ENCODE measurements around the gene PIPOX. TPM values are rescaled to one million over a fixed set of nuclear protein-coding genes. Genes with fewer than 3 reads are reported as not detected.

The PIPOX gene
- total and polyA plus RNA-seq, 4 donors = 1.6 to 2.4 (median 2.0) TPM

DNA sequence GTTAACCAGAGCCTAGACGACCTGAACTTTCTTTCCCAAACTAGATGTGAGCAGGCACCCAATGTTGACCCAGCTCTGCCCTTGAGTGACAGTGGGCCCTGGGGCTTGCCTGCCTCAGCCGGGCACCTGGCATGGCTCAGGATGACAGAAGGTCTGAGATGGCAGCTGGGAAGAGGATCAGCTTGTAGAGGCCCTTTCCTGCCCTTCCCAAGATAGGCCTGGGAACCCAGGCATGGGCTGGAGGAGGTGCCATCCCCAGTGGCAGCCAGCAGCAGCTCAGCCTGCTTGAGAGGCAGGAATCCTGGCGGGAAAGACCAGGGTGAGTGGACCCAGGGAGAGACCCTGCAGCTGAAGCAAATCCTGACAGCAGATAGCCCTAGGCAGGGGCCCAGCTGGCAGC, 59.1 kb downstream of the PIPOX start:
- Histone ChIP-seq H3K36me3 (ENCODE audit: control insufficient read depth in 1 of 2, insufficient read depth in 2 of 2, low read length in 1 of 2) (peaks cover 0 to 17% of the 10 kb centered on the region in 2 donors), H3K27ac (ENCODE audit: low read depth in 1 of 2, low read length in 2 of 2) (no peak overlapping the region), H3K4me3 (ENCODE audit: low read length in 2 of 2) (no peak overlapping the region), H3K9me3 (ENCODE audit: control insufficient read depth, low read length) (no peaks in the 10 kb centered on the region), H3K4me1 (ENCODE audit: control insufficient read depth in 1 of 2, insufficient read depth in 2 of 2, low read length in 2 of 2) (no peaks in the 10 kb centered on the region), H3K27me3 (ENCODE audit: control insufficient read depth in 1 of 2, insufficient read depth in 2 of 2, low read length in 1 of 2) (no peaks in the 10 kb centered on the region)
- 80 to 82% methylated on average over 3 of the region's 3 CpGs for WGBS, 2 donors
- no peak for ATAC-seq (ENCODE audit: low FRiP score)
- intact Hi-C loops (cut with DNase I) = no loop called here
- no peak for DNase-seq

DNA sequence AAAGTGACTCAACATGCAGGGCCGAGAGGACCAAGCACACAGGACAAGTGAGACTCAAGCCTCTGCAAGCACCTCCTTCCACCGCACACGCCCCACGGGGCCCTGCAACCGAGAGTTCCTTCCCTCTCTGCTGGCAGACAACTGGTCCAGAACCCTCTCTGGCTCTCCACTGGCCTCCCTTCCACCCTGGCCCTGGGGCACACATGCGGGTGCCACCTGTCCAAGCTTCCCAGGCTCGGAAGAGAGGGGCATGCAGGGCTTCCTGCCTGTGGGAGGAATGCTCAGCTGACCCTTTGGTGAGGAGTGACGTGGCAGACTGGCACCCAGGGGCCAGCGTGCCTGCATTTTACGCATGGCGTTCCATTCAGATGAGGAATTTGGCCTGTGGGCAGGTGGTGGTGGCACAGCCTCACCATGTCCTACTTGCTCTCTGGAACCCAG, 59.8 kb downstream of the PIPOX start:
- Histone ChIP-seq H3K27ac (ENCODE audit: low read depth in 1 of 2, low read length in 2 of 2) (no peak overlapping the region), H3K9me3 (ENCODE audit: control insufficient read depth, low read length) (no peaks in the 10 kb centered on the region), H3K4me1 (ENCODE audit: control insufficient read depth in 1 of 2, insufficient read depth in 2 of 2, low read length in 2 of 2) (no peaks in the 10 kb centered on the region), H3K27me3 (ENCODE audit: control insufficient read depth in 1 of 2, insufficient read depth in 2 of 2, low read length in 1 of 2) (no peaks in the 10 kb centered on the region), H3K4me3 (ENCODE audit: low read length in 2 of 2) (no peak overlapping the region), H3K36me3 (ENCODE audit: control insufficient read depth in 1 of 2, insufficient read depth in 2 of 2, low read length in 1 of 2) (peaks cover 0 to 15% of the 10 kb centered on the region in 2 donors)
- intact Hi-C loops (cut with DNase I) = no loop called here
- ATAC-seq (ENCODE audit: low FRiP score) = no peak
- no peak for DNase-seq
- WGBS, 2 donors = 82 to 83% methylated on average over 11 of the region's 11 CpGs

DNA sequence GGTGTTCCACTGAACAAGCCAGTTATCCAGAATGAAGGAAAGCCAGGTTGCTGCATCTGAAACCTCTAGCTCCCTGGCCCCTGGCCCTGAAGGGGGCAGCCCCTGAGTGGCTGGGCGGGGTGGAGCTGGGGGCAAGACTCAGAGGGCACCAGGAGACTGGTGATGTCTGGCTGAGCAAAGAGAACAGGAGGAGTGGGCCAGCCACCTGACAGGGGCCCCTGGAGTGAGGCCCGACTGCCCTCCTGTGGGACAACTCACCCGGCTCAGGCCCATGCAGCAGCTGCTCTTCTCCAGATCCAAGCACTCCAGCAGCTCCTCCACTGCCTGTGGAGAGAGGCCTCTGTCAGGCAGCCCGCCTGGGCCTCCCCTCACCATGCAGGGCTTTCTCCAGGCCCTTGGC, 60.4 kb downstream of the PIPOX start:
- ATAC-seq (ENCODE audit: low FRiP score) (no peak), DNase-seq (no peak)
- H3K27ac ChIP-seq (ENCODE audit: low read depth in 1 of 2, low read length in 2 of 2) = no peak overlapping the region
- H3K9me3 ChIP-seq (ENCODE audit: control insufficient read depth, low read length) = no peaks in the 10 kb centered on the region
- H3K27me3 ChIP-seq (ENCODE audit: control insufficient read depth in 1 of 2, insufficient read depth in 2 of 2, low read length in 1 of 2) = no peaks in the 10 kb centered on the region
- no peaks in the 10 kb centered on the region for H3K4me1 ChIP-seq (ENCODE audit: control insufficient read depth in 1 of 2, insufficient read depth in 2 of 2, low read length in 2 of 2)
- peaks cover 0 to 10% of the 10 kb centered on the region in 2 donors for H3K36me3 ChIP-seq (ENCODE audit: control insufficient read depth in 1 of 2, insufficient read depth in 2 of 2, low read length in 1 of 2)
- H3K4me3 ChIP-seq (ENCODE audit: low read length in 2 of 2) = no peak overlapping the region
- 92 to 94% methylated on average over 4 of the region's 4 CpGs for WGBS, 2 donors
- intact Hi-C loops (cut with DNase I) = no loop called here

Other genes starting within 250 kb of the PIPOX start
- gene FAM222B, start 200.4 kb upstream of the PIPOX start, total RNA-seq = 10 to 100 TPM; 18.4 to 18.7 TPM
- gene FAM222B, start 200.4 kb upstream of the PIPOX start, polyA plus RNA-seq = 1 to 10 TPM; 3.6 to 4.6 TPM
- gene ERAL1, start 188.1 kb upstream of the PIPOX start, total RNA-seq = 10 to 100 TPM; 17.1 to 20.0 TPM
- 10 to 100 TPM; 16.7 to 21.5 TPM for gene ERAL1, start 188.1 kb upstream of the PIPOX start, polyA plus RNA-seq
- 100 to 1,000 TPM in 1 of 2 donors, 10 to 100 TPM in 1; 99.1 to 108 TPM for gene FLOT2, start 145.4 kb upstream of the PIPOX start, total RNA-seq
- gene FLOT2, start 145.4 kb upstream of the PIPOX start, polyA plus RNA-seq = 10 to 100 TPM; 51.8 to 58.3 TPM
- 1 to 10 TPM; 4.3 to 6.1 TPM for gene DHRS13, start 140.1 kb upstream of the PIPOX start, total RNA-seq
- 1 to 10 TPM in 1 of 2 donors, under 1 TPM in 1; 0.75 to 2.7 TPM for gene DHRS13, start 140.1 kb upstream of the PIPOX start, polyA plus RNA-seq
- gene PHF12, start 91.6 kb upstream of the PIPOX start, total RNA-seq = 10 to 100 TPM; 30.5 to 47.0 TPM
- gene PHF12, start 91.6 kb upstream of the PIPOX start, polyA plus RNA-seq = 10 to 100 TPM; 10.1 to 29.4 TPM
- gene SEZ6, start 37.1 kb upstream of the PIPOX start, total RNA-seq = not detected
- not detected for gene SEZ6, start 37.1 kb upstream of the PIPOX start, polyA plus RNA-seq
- 100 to 1,000 TPM; 102 to 116 TPM for gene MYO18A, start 137.3 kb downstream of the PIPOX start, total RNA-seq
- 100 to 1,000 TPM in 1 of 2 donors, 10 to 100 TPM in 1; 17.4 to 107 TPM for gene MYO18A, start 137.3 kb downstream of the PIPOX start, polyA plus RNA-seq
- gene CRYBA1, start 203.7 kb downstream of the PIPOX start, total RNA-seq = not detected
- not detected for gene CRYBA1, start 203.7 kb downstream of the PIPOX start, polyA plus RNA-seq